Kidney tubule cell (primary cell): ENCODE measurements around the gene NPTX1.

Source experiments
- DNase-seq: peaks from one replicate; pipeline ENCODE4 v3.0.0-alpha.2; 2018; ENCODE audit warnings: low spot score

NPTX1 gene

GRCh38 chr17:80443916-80444643 lies 32.3 kb downstream of the NPTX1 start:
- DNase-seq: no peak

GRCh38 chr17:80443498-80443897 lies 32.9 kb downstream of the NPTX1 start:
- DNase-seq: no peak

GRCh38 chr17:80442764-80443163 lies 33.6 kb downstream of the NPTX1 start:
- DNase-seq: no peak

- no peak for DNase-seq
Measured at GRCh38 chr17:80442323-80442659, 34.1 kb downstream of the NPTX1 start.

GRCh38 chr17:80441598-80442322 lies 34.6 kb downstream of the NPTX1 start:
- DNase-seq: no peak

GRCh38 chr17:80441133-80441578 lies 35.3 kb downstream of the NPTX1 start:
- no peak for DNase-seq

- no peak for DNase-seq
Measured at GRCh38 chr17:80439499-80439898, 36.9 kb downstream of the NPTX1 start.

- no peak for DNase-seq
Measured at GRCh38 chr17:80438806-80439205, 37.6 kb downstream of the NPTX1 start.

GRCh38 chr17:80437532-80437931 lies 38.9 kb downstream of the NPTX1 start:
- no peak for DNase-seq

- no peak for DNase-seq
Measured at GRCh38 chr17:80433916-80434666, 42.3 kb downstream of the NPTX1 start.

- DNase-seq: no peak
Measured at GRCh38 chr17:80432961-80433550, 43.4 kb downstream of the NPTX1 start.

GRCh38 chr17:80432350-80432955 lies 44.0 kb downstream of the NPTX1 start:
- no peak for DNase-seq

- DNase-seq: no peak
Measured at GRCh38 chr17:80431246-80432195, 44.9 kb downstream of the NPTX1 start.

GRCh38 chr17:80430446-80431245 lies 45.8 kb downstream of the NPTX1 start:
- DNase-seq: no peak

GRCh38 chr17:80429356-80430275 lies 46.8 kb downstream of the NPTX1 start:
- no peak for DNase-seq

GRCh38 chr17:80428796-80429195 lies 47.6 kb downstream of the NPTX1 start:
- no peak for DNase-seq

GRCh38 chr17:80428363-80428762 lies 48.0 kb downstream of the NPTX1 start:
- no peak for DNase-seq

GRCh38 chr17:80427366-80428282 lies 48.8 kb downstream of the NPTX1 start:
- no peak for DNase-seq
